Skin epidermis (tissue), 12 donors: ENCODE data around the gene ZNF672.
"Not testable (repeated sequence)": the region's sequence is repeated elsewhere in the genome, so short reads cannot be mapped to it uniquely, and the experiment has no call there.

Experiments
- H3K27ac ChIP-seq, 21 experiments: fragments of 200-600 bp; sonication (generic) in 11 of 21; one replicate each; pipeline ENCODE4 v1.5.0; 2020; ENCODE audit warnings: mild to moderate bottlenecking in 3 of 21, inconsistent platforms in 2 of 21, moderate library complexity in 2 of 21
- H3K4me3 ChIP-seq, 7 experiments: fragments of 200-600 bp; sonication (generic) in 2 of 7; one replicate each; pipeline ENCODE4 v1.5.0; 2020; ENCODE audit warnings: inconsistent platforms in 2 of 7, mild to moderate bottlenecking in 2 of 7, moderate library complexity in 1 of 7

ZNF672 gene

GRCh38 chr1:248837781-248838356 lies at the start of gene ZNF672:
ZNF672 (plus strand) TSS chr1:248838224; CDS start chr1:248847275, 9,051 bp downstream.
- Histone ChIP-seq H3K4me3 (peak within 1 kb of the TSS; percentile 69 to 99 (median 97)), H3K27ac (peak within 1 kb of the TSS; percentile 95 to 100 (median 100))

GRCh38 chr1:248788327-248788726 lies 49.7 kb upstream of the ZNF672 start:
- Histone ChIP-seq H3K27ac (no peak overlapping the region), H3K4me3 (no peak overlapping the region)

GRCh38 chr1:248789337-248789736 lies 48.7 kb upstream of the ZNF672 start:
- H3K27ac ChIP-seq, result peak overlapping the region in 5 of 21 experiments; percentile 11 to 67 (median 37)
- not testable (repeated sequence) for H3K4me3 ChIP-seq

GRCh38 chr1:248790456-248790855 lies 47.6 kb upstream of the ZNF672 start:
- Histone ChIP-seq H3K4me3 (no peak overlapping the region), H3K27ac (no peak overlapping the region)

- H3K4me3 ChIP-seq, result no peak overlapping the region
- no peak overlapping the region for H3K27ac ChIP-seq
Measured at GRCh38 chr1:248791010-248791409, 47.0 kb upstream of the ZNF672 start.

- peak overlapping the region in 2 of 21 experiments; percentile 35 to 43 for H3K27ac ChIP-seq
- no peak overlapping the region for H3K4me3 ChIP-seq
Measured at GRCh38 chr1:248792342-248792741, 45.7 kb upstream of the ZNF672 start.

- Histone ChIP-seq H3K4me3 (no peak overlapping the region), H3K27ac (no peak overlapping the region)
Measured at GRCh38 chr1:248793592-248793991, 44.4 kb upstream of the ZNF672 start.

GRCh38 chr1:248794663-248795062 lies 43.4 kb upstream of the ZNF672 start:
- H3K27ac ChIP-seq, H3K4me3 ChIP-seq: not testable (repeated sequence)

GRCh38 chr1:248798791-248799190 lies 39.2 kb upstream of the ZNF672 start:
- no peak overlapping the region for H3K27ac ChIP-seq
- H3K4me3 ChIP-seq, result no peak overlapping the region

GRCh38 chr1:248800459-248800858 lies 37.6 kb upstream of the ZNF672 start:
- no peak overlapping the region for H3K4me3 ChIP-seq
- no peak overlapping the region for H3K27ac ChIP-seq

- Histone ChIP-seq H3K27ac (no peak overlapping the region), H3K4me3 (no peak overlapping the region)
Measured at GRCh38 chr1:248802454-248802853, 35.6 kb upstream of the ZNF672 start.

- H3K4me3 ChIP-seq, H3K27ac ChIP-seq: not testable (repeated sequence)
Measured at GRCh38 chr1:248803501-248803900, 34.5 kb upstream of the ZNF672 start.

- Histone ChIP-seq H3K27ac (peak overlapping the region in 11 of 21 experiments; percentile 7 to 74 (median 50)), H3K4me3 (no peak overlapping the region)
Measured at GRCh38 chr1:248804771-248805681, 33.0 kb upstream of the ZNF672 start.

- Histone ChIP-seq H3K27ac (peak overlapping the region in 5 of 21 experiments; percentile 36 to 71 (median 56)), H3K4me3 (no peak overlapping the region)
Measured at GRCh38 chr1:248805876-248806275, 32.1 kb upstream of the ZNF672 start.

- Histone ChIP-seq H3K4me3 (no peak overlapping the region), H3K27ac (no peak overlapping the region)
Measured at GRCh38 chr1:248807067-248807737, 30.8 kb upstream of the ZNF672 start.

- H3K27ac ChIP-seq, result no peak overlapping the region
- no peak overlapping the region for H3K4me3 ChIP-seq
Measured at GRCh38 chr1:248808876-248809275, 29.1 kb upstream of the ZNF672 start.

- no peak overlapping the region for H3K4me3 ChIP-seq
- H3K27ac ChIP-seq, result peak overlapping the region in 1 of 21 experiments; percentile 7
Measured at GRCh38 chr1:248810000-248810726, 27.9 kb upstream of the ZNF672 start.

- no peak overlapping the region for H3K4me3 ChIP-seq
- H3K27ac ChIP-seq, result peak overlapping the region in 3 of 21 experiments; percentile 7 to 39 (median 26)
Measured at GRCh38 chr1:248810727-248811513, 27.1 kb upstream of the ZNF672 start.
